Nucleus accumbens (tissue), 56 donors: ENCODE measurements around the gene SSTR5.

ENCODE experiments used
- DNase-seq, 56 donors: peaks; one replicate each; lab custom pipeline; 2025; lab: John Stamatoyannopoulos, UW

Gene SSTR5

GRCh38 chr16:1052721-1053120, 19.8 kb upstream of the SSTR5 start:
- no peak for DNase-seq

DNA sequence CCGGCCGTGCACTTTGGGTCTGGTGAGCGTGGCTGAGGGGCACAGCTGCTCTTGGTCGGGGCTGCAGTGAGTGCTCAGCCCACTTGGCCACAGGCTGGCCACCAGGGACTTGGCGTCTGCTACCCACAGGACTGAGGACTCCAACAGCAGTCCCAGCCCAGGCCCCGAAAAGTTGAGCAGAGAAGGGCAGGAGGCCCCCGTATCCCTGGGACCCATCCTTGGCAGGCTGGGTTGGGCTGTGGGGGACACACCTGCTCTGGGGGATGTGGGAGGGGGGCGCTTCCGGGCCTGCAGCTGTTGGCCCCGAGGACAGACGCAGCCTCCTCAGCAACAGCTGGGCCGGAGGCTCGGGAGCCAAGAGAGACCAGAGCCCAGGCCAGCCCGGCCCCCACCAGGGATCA, 19.4 kb upstream of the SSTR5 start:
- DNase-seq: peak in 16 of 56 donors; percentile 13 to 56 (median 22)

- DNase-seq: no peak
Observed at GRCh38 chr16:1053700-1054368, 18.7 kb upstream of the SSTR5 start.

- DNase-seq: peak in 48 of 56 donors; percentile 14 to 86 (median 54)
Observed at GRCh38 chr16:1054660-1055556, 17.6 kb upstream of the SSTR5 start.

- DNase-seq: no peak
Observed at GRCh38 chr16:1055557-1055924, 17.0 kb upstream of the SSTR5 start.

GRCh38 chr16:1056196-1056595, 16.4 kb upstream of the SSTR5 start:
- no peak for DNase-seq

- DNase-seq: peak in 24 of 56 donors; percentile 7 to 68 (median 32)
Observed at GRCh38 chr16:1057252-1057932, 15.2 kb upstream of the SSTR5 start.

DNA sequence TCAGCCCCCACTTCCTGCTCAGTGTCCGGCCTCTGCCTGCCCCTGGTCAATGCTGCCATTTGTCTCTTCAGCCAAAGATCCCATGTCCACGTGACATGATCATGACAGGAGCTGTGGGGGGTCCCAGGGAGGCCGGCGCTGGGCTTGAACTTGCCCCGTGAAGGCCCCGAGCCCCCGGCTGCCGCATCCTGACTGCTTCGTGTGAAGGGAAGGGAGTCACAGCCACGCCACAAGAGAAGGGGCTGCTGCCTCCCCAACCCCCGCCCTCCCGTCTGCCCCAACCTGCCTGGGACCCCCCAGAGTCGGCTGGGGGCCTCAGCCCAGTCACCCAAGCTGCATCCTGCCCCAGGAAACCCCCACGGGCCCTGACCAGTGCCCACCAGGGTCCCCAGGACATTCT, 14.3 kb upstream of the SSTR5 start:
- no peak for DNase-seq

- no peak for DNase-seq
Observed at GRCh38 chr16:1059310-1059709, 13.2 kb upstream of the SSTR5 start.

DNA sequence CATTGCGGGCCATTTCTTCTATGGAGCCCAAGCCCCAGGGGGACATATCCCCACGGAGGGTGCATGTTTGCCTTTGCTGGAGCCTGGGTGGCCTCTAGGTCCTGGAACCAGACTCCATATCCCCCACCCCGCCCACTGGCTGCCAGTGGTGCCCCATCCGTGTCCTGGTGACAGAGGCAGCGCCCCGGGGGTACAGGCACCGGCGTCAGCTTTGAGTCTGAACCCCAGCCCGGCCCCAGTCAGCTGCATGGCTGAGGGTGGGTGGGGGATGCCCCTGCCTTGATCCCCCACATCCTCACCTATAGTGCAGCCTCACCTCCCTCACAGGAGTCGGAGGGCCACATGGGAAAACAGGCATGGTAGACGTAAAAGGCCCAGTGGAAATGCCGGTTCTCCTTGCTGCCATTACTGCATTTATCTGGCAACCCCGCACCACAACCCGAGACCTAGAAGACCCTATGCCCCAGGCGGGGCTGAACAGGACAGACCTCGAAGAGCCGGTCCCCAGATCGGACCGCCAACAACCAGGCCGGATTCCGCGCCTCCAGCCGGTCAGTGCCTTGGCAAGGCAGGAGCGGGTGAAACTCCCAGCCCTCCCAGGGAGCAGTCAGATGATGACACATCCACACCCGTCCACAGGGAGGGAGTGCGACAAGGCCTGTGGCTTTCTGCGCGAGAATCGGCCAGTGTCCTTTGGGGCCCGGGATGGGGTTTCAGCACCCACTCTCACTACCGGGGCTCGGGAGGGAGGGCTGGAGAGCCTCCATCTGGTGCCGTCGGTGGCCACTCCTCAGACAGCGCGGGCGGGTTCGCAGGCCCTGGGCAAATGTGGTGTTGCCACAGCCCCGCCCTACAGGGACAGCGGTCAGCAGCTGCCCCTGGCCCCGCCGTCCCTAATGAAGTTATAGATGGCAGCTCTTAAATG, 11.9 kb upstream of the SSTR5 start:
- DNase-seq: no peak

- DNase-seq: no peak
Observed at GRCh38 chr16:1061769-1062505, 10.6 kb upstream of the SSTR5 start.

DNA sequence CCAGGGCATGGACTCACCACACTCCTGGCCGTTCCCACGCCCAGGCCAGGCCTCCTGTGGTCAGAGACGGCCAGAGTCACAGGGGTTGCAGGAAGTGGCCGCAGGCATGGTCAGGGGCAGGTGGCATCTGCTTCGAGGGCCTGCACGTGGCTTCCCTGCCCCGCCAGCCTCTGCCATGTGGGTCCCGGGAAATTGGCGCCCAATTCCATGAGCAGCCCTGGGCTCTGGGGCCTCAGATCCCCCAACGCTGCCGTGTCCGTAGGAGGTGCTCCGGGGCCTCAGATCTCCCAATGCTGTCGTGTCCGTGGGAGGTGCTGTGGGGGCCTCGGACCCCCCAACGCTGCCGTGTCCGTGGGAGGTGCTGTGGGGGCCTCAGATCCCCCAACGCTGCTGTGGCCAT, 9.7 kb upstream of the SSTR5 start:
- no peak for DNase-seq

DNA sequence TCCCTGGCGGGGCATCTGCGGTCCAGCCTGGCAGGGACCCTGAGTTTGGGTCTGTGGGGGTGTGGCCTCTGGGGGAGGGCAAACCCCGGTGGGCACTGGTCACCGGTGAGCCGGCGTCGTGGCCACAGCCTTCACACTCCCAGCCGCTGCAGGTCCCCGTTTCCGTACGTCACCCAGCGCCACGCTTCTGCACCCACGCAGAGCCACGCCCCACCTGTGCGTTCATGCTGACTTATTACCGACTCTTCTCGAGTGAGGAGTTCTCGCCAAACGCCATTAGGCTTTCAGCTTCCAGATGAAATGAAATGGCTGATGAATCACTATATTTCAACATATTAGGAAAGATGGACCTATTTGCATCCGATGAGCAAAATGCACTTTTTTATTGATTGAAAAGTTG, 8.8 kb upstream of the SSTR5 start:
- DNase-seq: peak in 18 of 56 donors; percentile 1 to 76 (median 32)

GRCh38 chr16:1065469-1066128, 6.9 kb upstream of the SSTR5 start:
- no peak for DNase-seq

GRCh38 chr16:1066584-1067172, 5.9 kb upstream of the SSTR5 start:
- DNase-seq: no peak

DNA sequence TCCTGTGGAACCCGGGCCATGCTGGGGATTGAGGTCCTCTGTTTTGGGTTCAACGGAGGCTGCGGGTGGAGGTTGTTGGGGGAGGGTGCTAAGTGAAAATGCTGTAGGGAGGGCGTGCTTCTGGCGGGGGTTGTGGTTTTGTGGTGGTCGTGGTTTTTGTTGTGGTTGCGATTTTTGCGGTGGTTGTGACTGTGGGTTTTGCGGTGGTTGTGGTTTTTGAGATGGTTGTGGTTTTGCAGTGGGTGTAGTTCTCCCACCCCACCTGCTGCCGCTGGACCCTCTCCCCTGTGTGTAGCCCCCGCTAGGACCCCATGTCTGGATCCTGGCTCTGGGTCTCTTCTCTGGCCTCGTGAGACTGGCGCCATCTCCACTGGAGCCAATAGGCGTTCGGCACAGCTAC, 4.9 kb upstream of the SSTR5 start:
- DNase-seq: no peak

- no peak for DNase-seq
Observed at GRCh38 chr16:1068451-1068850, 4.1 kb upstream of the SSTR5 start.

- DNase-seq: no peak
Observed at GRCh38 chr16:1069154-1069553, 3.4 kb upstream of the SSTR5 start.
